Osteocyte (in vitro differentiated cells): ENCODE data around the gene AFAP1. TPM values are rescaled to one million over a fixed set of nuclear protein-coding genes. Genes with fewer than 3 reads are reported as not detected.

Experiments used
- DNase-seq: peaks from one replicate; pipeline ENCODE4 v3.0.0; 2021; ENCODE audit warnings: mixed read lengths; ENCODE audit not compliant: unreplicated experiment; ENCODE audit errors: extremely low spot score
- H3K27ac Mint-ChIP-seq: one replicate; pipeline ENCODE4 v1.8.0; 2021; ENCODE audit warnings: mild to moderate bottlenecking, mixed read lengths; ENCODE audit not compliant: unreplicated experiment
- H3K27me3 Mint-ChIP-seq: one replicate; pipeline ENCODE4 v1.8.0; 2021; ENCODE audit warnings: mixed read lengths; ENCODE audit not compliant: unreplicated experiment
- H3K36me3 Mint-ChIP-seq: one replicate; pipeline ENCODE4 v1.8.0; 2021; ENCODE audit warnings: mixed read lengths; ENCODE audit not compliant: unreplicated experiment
- H3K4me1 Mint-ChIP-seq: one replicate; pipeline ENCODE4 v1.8.0; 2021; ENCODE audit warnings: mixed read lengths; ENCODE audit not compliant: unreplicated experiment
- H3K4me3 Mint-ChIP-seq: one replicate; pipeline ENCODE4 v1.8.0; 2021; ENCODE audit warnings: mild to moderate bottlenecking, moderate library complexity, mixed read lengths; ENCODE audit not compliant: unreplicated experiment
- H3K9me3 Mint-ChIP-seq: one replicate; pipeline ENCODE4 v1.8.0; 2021; ENCODE audit warnings: mixed read lengths; ENCODE audit not compliant: unreplicated experiment
- CTCF ChIP-seq: fragments of 200-600 bp; sonication (generic); IDR thresholded peaks from 2 replicates; pipeline ENCODE4 v1.5.0; 2021; ENCODE audit warnings: antibody characterized with exemption, mild to moderate bottlenecking, moderate library complexity
- total RNA-seq: library from RNA; stranded (reverse); gene quantifications from 2 replicates; pipeline ENCODE4 v1.2.1, GENCODE V29; 2021

AFAP1 gene
- total RNA-seq, 1 donor from 2014 or later, result 66.9 TPM

GRCh38 chr4:7774301-7775294 is 165.1 kb downstream of the AFAP1 start:
- Mint-ChIP-seq H3K4me3 (no peak overlapping the region), H3K27ac (no peak overlapping the region)

GRCh38 chr4:7773401-7774180 is 166.1 kb downstream of the AFAP1 start:
- H3K27me3 Mint-ChIP-seq, result no peaks in the 10 kb centered on the region
- peaks cover 65% of the 10 kb centered on the region for H3K36me3 Mint-ChIP-seq
- H3K4me1 Mint-ChIP-seq, result peaks cover 1% of the 10 kb centered on the region
- no peak for TF ChIP-seq CTCF
- H3K9me3 Mint-ChIP-seq, result no peaks in the 10 kb centered on the region
- H3K27ac Mint-ChIP-seq, result no peak overlapping the region
- no peak for DNase-seq
- H3K4me3 Mint-ChIP-seq, result no peak overlapping the region

More at GRCh38 chr4:7774301-7775294, 165.1 kb downstream of the AFAP1 start:
- no peaks in the 10 kb centered on the region for H3K27me3 Mint-ChIP-seq
- no peak for DNase-seq
- peaks cover 11% of the 10 kb centered on the region for H3K4me1 Mint-ChIP-seq
- peaks cover 66% of the 10 kb centered on the region for H3K36me3 Mint-ChIP-seq
- no peak for TF ChIP-seq CTCF
- H3K9me3 Mint-ChIP-seq, result no peaks in the 10 kb centered on the region

GRCh38 chr4:7772711-7773385 is 166.8 kb downstream of the AFAP1 start:
- Mint-ChIP-seq H3K36me3 (peaks cover 65% of the 10 kb centered on the region), H3K4me1 (no peaks in the 10 kb centered on the region), H3K4me3 (no peak overlapping the region), H3K27ac (no peak overlapping the region), H3K27me3 (no peaks in the 10 kb centered on the region), H3K9me3 (no peaks in the 10 kb centered on the region)
- no peak for TF ChIP-seq CTCF
- no peak for DNase-seq

GRCh38 chr4:7771541-7772507 is 167.8 kb downstream of the AFAP1 start:
- H3K27me3 Mint-ChIP-seq, result no peaks in the 10 kb centered on the region
- no peaks in the 10 kb centered on the region for H3K9me3 Mint-ChIP-seq
- DNase-seq, result no peak
- H3K4me3 Mint-ChIP-seq, result no peak overlapping the region
- H3K27ac Mint-ChIP-seq, result no peak overlapping the region
- H3K4me1 Mint-ChIP-seq, result peaks cover 3% of the 10 kb centered on the region
- no peak for TF ChIP-seq CTCF
- H3K36me3 Mint-ChIP-seq, result peaks cover 60% of the 10 kb centered on the region
